Type B pancreatic cell (in vitro differentiated cells): Measurements from ENCODE around the gene NAA25. TPM values are rescaled to one million over a fixed set of nuclear protein-coding genes. Genes with fewer than 3 reads are reported as not detected.

Experiments used
- DNase-seq: peaks from one replicate; pipeline ENCODE4 v3.0.0; 2021; ENCODE audit warnings: mixed read lengths; ENCODE audit not compliant: unreplicated experiment; ENCODE audit errors: extremely low spot score
- H3K27ac Mint-ChIP-seq: 2 replicates; pipeline ENCODE4 v1.8.0; 2021; ENCODE audit warnings: mild to moderate bottlenecking, mixed read lengths
- H3K27me3 Mint-ChIP-seq: 2 replicates; pipeline ENCODE4 v1.8.0; 2021; ENCODE audit warnings: mixed read lengths
- H3K36me3 Mint-ChIP-seq: 2 replicates; pipeline ENCODE4 v1.8.0; 2021; ENCODE audit warnings: mixed read lengths
- H3K4me1 Mint-ChIP-seq: one replicate; pipeline ENCODE4 v1.8.0; 2021; ENCODE audit warnings: mixed read lengths; ENCODE audit not compliant: unreplicated experiment
- H3K4me3 Mint-ChIP-seq: 2 replicates; pipeline ENCODE4 v1.8.0; 2021; ENCODE audit warnings: mild to moderate bottlenecking, mixed read lengths
- H3K9me3 Mint-ChIP-seq: 2 replicates; pipeline ENCODE4 v1.8.0; 2021; ENCODE audit warnings: mixed read lengths
- CTCF ChIP-seq: fragments of 200-600 bp; sonication (generic); conservative IDR thresholded peaks from 2 replicates; pipeline ENCODE4 v1.5.0; 2021; ENCODE audit warnings: antibody characterized with exemption, mild to moderate bottlenecking
- total RNA-seq: library from RNA; stranded (reverse); gene quantifications from 2 replicates; pipeline ENCODE4 v1.2.1, GENCODE V29; 2021; ENCODE audit warnings: low replicate concordance

NAA25 gene
- total RNA-seq, 1 donor from 2014 or later, result 35.9 TPM

GRCh38 chr12:112096070-112096469 lies 12.5 kb downstream of the NAA25 start:
- Mint-ChIP-seq H3K36me3 (peaks cover 28% of the 10 kb centered on the region), H3K27ac (no peak overlapping the region), H3K4me3 (no peak overlapping the region), H3K4me1 (peaks cover 5% of the 10 kb centered on the region), H3K9me3 (no peaks in the 10 kb centered on the region), H3K27me3 (no peaks in the 10 kb centered on the region)
- DNase-seq, result no peak
- TF ChIP-seq CTCF, result no peak

- H3K27me3 Mint-ChIP-seq, result no peaks in the 10 kb centered on the region
- no peak overlapping the region for H3K4me3 Mint-ChIP-seq
- H3K36me3 Mint-ChIP-seq, result peaks cover 16% of the 10 kb centered on the region
- H3K9me3 Mint-ChIP-seq, result no peaks in the 10 kb centered on the region
- H3K4me1 Mint-ChIP-seq, result peaks cover under 1% of the 10 kb centered on the region
- no peak for TF ChIP-seq CTCF
- no peak overlapping the region for H3K27ac Mint-ChIP-seq
- no peak for DNase-seq
These were observed 17.0 kb downstream of the NAA25 start for GRCh38 chr12:112091563-112091962.

GRCh38 chr12:112087851-112088250 lies 20.7 kb downstream of the NAA25 start:
- TF ChIP-seq CTCF, result no peak
- H3K36me3 Mint-ChIP-seq, result peaks cover 21% of the 10 kb centered on the region
- H3K4me1 Mint-ChIP-seq, result peaks cover 5% of the 10 kb centered on the region
- no peak overlapping the region for H3K27ac Mint-ChIP-seq
- no peak overlapping the region for H3K4me3 Mint-ChIP-seq
- no peak for DNase-seq
- no peaks in the 10 kb centered on the region for H3K27me3 Mint-ChIP-seq
- no peaks in the 10 kb centered on the region for H3K9me3 Mint-ChIP-seq

- Mint-ChIP-seq H3K4me3 (no peak overlapping the region), H3K27me3 (no peaks in the 10 kb centered on the region), H3K4me1 (peaks cover 5% of the 10 kb centered on the region), H3K36me3 (peaks cover 23% of the 10 kb centered on the region), H3K27ac (no peak overlapping the region), H3K9me3 (no peaks in the 10 kb centered on the region)
- TF ChIP-seq CTCF, result peak; percentile 57
- no peak for DNase-seq
These were observed 21.3 kb downstream of the NAA25 start for GRCh38 chr12:112087055-112087850.

GRCh38 chr12:112066566-112066965 lies 42.0 kb downstream of the NAA25 start:
- TF ChIP-seq CTCF, result no peak
- H3K36me3 Mint-ChIP-seq, result peaks cover 32% of the 10 kb centered on the region
- H3K4me3 Mint-ChIP-seq, result no peak overlapping the region
- no peak for DNase-seq
- H3K9me3 Mint-ChIP-seq, result no peaks in the 10 kb centered on the region
- no peaks in the 10 kb centered on the region for H3K27me3 Mint-ChIP-seq
- H3K4me1 Mint-ChIP-seq, result no peaks in the 10 kb centered on the region
- H3K27ac Mint-ChIP-seq, result no peak overlapping the region
